Skeletal muscle cell (primary cell): ENCODE measurements around the gene SOX18.
"Not testable (repeated sequence)": the region's sequence is repeated elsewhere in the genome, so short reads cannot be mapped to it uniquely, and the experiment has no call there.

ENCODE experiments used
- DNase-seq: peaks from one replicate; pipeline ENCODE4 v3.0.0-alpha.2; 2010; ENCODE audit warnings: low read depth
- H3K4me3 ChIP-seq: 2 replicates; pipeline ENCODE4 v1.5.1; 2011; ENCODE audit warnings: low read depth, mild to moderate bottlenecking, control low read depth, low read length, moderate library complexity

SOX18 gene

GRCh38 chr20:64029293-64030117 lies 19.9 kb downstream of the SOX18 start:
- DNase-seq = no peak

GRCh38 chr20:64027981-64028685 lies 21.3 kb downstream of the SOX18 start:
- H3K4me3 ChIP-seq = no peak overlapping the region
- DNase-seq = no peak

More at GRCh38 chr20:64029293-64030117, 19.9 kb downstream of the SOX18 start:
- H3K4me3 ChIP-seq = no peak overlapping the region

GRCh38 chr20:64025826-64026412 lies 23.5 kb downstream of the SOX18 start:
- H3K4me3 ChIP-seq = no peak overlapping the region
- DNase-seq = no peak

- no peak overlapping the region for H3K4me3 ChIP-seq
- DNase-seq = no peak
Observed at GRCh38 chr20:64025101-64025825, 24.2 kb downstream of the SOX18 start.

GRCh38 chr20:64024141-64024990 lies 25.1 kb downstream of the SOX18 start:
- no peak overlapping the region for H3K4me3 ChIP-seq
- DNase-seq = no peak

GRCh38 chr20:64023361-64024140 lies 25.9 kb downstream of the SOX18 start:
- DNase-seq = no peak
- H3K4me3 ChIP-seq = no peak overlapping the region

- no peak overlapping the region for H3K4me3 ChIP-seq
- DNase-seq = no peak
Observed at GRCh38 chr20:64022671-64023360, 26.6 kb downstream of the SOX18 start.

GRCh38 chr20:64021124-64021975 lies 28.1 kb downstream of the SOX18 start:
- DNase-seq = no peak
- H3K4me3 ChIP-seq = no peak overlapping the region

GRCh38 chr20:64015635-64016034 lies 33.8 kb downstream of the SOX18 start:
- H3K4me3 ChIP-seq = no peak overlapping the region
- DNase-seq = no peak

- DNase-seq, H3K4me3 ChIP-seq: not testable (repeated sequence)
Observed at GRCh38 chr20:64012385-64013154, 36.9 kb downstream of the SOX18 start.

- no peak for DNase-seq
- H3K4me3 ChIP-seq = no peak overlapping the region
Observed at GRCh38 chr20:64011366-64011779, 38.1 kb downstream of the SOX18 start.

- H3K4me3 ChIP-seq = no peak overlapping the region
- no peak for DNase-seq
Observed at GRCh38 chr20:64010711-64011237, 38.7 kb downstream of the SOX18 start.

- no peak overlapping the region for H3K4me3 ChIP-seq
- no peak for DNase-seq
Observed at GRCh38 chr20:64009811-64010387, 39.5 kb downstream of the SOX18 start.

- DNase-seq = no peak
- H3K4me3 ChIP-seq = no peak overlapping the region
Observed at GRCh38 chr20:64006902-64007301, 42.5 kb downstream of the SOX18 start.

GRCh38 chr20:64006490-64006889 lies 42.9 kb downstream of the SOX18 start:
- DNase-seq = no peak
- H3K4me3 ChIP-seq = no peak overlapping the region
